NCI-H2196 (cell line): ENCODE results near the gene CD22.

Experiments used
- DNase-seq: peaks from one replicate; lab custom pipeline; 2025; ENCODE audit not compliant: unreplicated experiment; lab: John Stamatoyannopoulos, UW

Gene CD22

DNA sequence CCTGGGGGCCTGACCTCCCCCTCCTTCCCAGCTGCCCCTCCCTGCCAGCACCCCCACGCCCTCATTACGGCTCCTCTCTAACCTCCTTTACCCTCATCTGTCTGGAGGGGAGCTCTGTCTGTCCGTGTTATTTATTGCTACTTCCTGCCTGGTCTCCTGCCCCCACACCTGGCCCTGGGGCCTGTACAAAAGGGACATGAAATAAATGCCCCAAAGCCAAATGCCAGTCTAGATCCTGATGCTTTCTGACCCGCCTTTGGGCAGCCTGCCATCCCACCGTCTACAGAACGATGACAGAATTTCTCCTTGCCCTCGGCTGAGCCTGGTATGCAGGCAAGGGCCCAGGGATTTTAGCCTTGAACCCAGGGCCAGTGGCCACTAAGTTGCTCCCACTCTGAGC lies 15.4 kb upstream of the CD22 start:
- DNase-seq = no peak

DNA sequence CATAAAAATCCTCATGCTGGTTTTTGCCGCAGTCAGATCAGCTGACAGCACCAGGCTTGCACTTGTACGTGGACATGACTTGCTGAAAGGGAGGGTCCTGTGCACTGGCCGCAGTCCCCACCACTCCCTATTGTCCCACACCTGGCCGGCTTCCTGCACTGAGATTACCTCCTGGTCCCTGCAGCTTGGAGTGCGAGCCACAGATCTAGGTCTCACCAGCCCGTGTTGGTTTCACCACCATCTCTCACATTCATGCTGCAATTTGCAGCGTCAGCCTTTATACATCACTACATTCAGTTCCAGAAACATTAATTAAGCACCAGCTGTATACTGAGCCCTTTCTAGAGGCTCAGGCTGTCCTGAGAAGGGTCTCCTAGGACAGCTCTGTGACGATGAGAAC lies 15.0 kb upstream of the CD22 start:
- DNase-seq = no peak

DNA sequence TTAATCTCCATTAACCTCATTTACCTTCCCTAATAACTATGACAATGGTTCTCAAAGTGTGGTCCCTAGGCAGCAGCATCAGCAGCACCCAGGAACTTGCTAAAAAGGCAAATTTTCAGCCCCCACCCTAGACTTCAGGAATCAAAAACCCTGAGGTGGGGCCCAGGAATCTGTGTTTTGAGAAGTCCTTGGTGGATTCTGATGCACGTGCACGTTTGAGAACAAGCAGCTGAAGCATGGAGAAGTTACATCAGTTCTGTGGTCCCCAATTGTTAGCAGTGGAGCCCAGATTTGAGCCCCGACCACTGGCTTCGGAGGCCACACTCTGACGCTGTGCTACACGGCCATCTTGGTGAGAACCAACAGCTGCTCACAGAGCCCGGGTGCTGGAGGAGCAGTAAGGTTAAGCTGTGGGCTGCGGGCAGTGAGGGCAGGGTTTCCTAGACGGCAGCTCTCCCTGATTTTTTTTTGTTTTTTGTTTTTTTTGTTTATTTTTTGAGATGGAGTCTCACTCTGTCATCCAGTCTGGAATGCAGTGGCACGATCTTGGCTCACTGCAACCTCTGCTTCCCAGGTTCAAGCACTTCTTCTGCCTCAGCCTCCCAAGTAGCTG lies 14.0 kb upstream of the CD22 start:
- no peak for DNase-seq

DNA sequence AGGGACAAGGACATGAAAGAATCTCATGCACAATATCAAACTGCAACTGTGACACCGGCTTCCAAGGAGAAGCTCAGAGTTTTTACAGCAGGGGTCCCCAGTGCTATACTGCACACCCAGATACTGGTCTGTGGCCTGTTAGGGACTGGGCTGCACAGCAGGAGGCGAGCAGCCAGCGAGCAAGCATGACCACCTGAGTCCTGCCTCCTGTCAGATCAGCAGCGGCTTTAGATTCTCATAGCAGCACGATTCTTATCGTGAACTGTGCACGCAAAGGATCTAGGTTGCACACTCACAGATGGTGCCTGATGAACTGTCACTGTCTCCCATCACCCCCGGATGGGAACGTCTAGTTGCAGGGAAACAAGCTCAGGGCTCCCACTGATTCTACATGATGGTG lies 13.1 kb upstream of the CD22 start:
- DNase-seq = no peak

DNA sequence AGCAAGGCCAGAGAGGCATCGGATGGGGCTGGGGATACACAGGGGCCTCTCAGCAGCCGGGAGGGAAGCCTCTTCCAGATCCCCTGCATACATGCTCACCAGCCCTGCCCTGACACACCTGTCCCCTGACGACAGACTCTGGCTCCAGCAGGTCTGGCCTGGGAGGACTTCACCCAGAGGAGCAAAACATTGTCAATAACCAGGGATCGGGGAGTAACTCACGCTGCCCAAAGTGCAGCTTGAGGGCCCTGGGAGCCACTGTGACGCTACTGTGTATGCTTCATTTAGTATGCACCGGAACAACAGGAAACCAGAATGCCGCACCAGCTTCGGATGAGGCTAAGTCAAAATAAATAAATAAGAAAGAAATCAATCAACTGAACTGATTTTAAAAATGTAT lies 12.4 kb upstream of the CD22 start:
- no peak for DNase-seq

DNA sequence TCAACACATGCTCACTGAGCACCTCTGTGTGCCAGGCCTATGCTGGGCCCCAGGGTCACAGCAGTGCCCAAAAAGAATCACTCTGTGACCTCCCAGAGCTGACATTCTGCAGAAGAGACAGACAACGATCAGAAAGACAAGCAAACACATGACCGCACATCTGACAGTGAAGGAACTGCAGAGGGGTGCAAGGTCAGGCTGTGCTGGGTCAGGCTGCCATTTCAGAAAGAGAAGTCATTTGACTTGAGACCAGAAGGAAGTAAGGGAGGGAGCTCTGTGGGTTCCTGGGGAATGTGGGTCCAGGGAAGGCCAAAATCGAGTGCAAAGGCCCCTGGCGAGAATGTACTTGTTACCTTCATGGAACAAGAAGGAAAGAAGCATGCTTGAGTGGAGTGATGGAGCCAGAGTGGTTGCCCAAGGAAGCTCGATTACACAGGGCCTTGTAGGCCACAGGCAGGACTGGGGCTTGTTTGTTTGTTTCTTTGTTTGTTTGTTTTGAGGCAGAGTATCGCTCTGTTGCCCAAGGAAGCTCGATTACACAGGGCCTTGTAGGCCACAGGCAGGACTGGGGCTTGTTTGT lies 11.4 kb upstream of the CD22 start:
- DNase-seq = no peak

DNA sequence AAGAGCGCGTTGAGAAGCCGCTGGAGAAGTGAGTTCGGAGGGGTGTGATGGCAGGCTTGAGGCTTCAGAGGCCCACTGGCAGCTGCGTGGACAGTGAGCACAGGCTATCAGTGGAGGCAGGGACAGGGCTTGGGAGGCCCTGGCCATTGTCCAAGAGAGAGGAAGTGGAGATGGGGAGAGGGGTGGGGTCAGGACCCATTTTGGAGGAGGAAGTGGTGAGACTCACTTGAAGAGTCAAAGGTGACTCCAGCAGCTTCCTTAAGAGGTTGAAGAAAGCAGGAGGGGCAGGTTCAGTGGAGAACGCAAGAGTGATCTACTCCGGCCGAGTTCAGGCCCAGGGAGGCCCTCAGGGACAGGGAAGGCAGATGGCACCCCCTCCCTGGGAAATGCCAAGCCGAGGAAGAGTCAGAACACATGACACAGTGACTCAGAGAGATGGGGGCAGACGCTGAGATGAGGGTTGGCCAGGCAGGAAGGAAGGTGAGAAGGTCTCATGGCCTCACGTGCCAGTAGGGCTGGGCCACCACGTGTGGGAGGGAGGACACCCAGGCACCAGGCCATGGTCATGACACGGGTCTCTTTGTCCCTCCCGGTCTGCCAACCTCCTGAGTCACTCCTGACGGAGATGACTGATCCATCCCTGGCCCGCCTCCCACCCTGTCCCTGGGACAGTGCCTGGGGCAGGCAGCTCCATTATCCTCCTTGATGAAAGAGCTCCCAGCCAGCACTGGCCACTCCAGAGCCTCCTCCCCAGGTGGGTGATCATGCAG lies 10.1 kb upstream of the CD22 start:
- peak; percentile 34 for DNase-seq

DNA sequence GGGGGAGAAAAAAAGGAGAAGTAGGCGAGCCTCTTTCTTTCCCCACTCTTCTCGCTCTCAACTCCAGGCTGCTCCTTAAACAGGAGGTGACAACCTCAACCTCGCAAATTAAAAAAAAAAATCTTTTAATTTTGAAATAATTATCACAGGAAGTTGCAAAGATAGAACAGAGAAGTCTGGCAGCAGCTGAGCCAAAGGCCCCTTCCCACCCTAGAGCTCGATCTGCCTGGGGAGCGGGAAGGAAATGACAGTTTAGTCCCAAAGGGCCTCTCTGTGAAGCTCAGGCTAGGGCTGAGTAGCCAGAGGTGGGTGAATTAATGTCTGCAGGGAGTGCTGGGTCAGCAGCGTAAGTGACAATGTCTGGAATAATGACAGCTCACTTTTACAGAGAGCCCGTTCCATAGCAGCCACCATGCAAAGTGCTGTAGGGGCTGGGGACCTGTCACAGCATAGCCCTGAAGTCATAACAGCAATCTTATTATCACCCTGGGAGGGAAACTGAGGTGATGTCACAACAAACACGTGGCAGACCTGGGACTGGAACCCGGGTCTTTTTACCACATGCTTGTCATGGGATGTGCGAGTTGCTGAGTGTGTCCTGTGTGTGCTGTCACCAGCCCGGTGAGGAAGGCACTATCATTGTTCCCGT lies 8.8 kb upstream of the CD22 start:
- no peak for DNase-seq

DNA sequence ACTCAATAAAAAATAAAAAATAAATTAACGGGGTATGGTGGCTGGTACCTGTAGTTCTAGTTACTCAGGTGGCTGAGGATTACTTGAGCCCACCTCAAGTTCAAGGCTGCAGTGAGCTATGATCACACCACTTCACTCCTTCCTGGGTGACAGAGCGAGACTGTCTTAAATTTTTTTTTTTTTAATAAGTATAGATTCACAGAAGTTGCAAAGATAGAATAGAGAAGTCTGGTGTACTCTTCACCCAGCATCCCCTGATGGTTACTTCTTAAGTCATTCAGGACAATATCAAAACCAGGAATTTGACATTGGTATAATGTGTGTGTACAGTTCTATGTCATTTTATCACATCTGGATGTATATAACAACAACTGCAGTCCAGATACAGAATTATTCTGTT lies 7.7 kb upstream of the CD22 start:
- DNase-seq = no peak

DNA sequence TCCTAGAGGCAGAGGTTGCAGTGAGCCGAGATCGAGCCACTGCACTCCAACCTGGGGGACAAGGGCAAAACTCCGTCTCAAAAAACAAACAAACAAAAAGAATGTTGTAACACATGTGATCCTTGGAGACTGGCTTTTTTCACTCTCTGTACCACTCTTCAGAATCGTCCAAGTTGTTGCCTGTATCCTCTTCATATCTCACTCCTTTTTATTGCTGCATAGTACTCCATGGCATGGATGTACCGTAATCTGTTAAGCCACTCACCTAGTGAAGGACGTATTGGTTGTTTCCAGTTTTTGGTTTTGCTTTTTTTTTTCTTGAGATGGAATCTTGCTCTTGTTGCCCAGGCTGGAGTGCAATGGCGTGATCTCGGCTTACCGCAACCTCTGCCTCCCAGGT lies 7.0 kb upstream of the CD22 start:
- no peak for DNase-seq

DNA sequence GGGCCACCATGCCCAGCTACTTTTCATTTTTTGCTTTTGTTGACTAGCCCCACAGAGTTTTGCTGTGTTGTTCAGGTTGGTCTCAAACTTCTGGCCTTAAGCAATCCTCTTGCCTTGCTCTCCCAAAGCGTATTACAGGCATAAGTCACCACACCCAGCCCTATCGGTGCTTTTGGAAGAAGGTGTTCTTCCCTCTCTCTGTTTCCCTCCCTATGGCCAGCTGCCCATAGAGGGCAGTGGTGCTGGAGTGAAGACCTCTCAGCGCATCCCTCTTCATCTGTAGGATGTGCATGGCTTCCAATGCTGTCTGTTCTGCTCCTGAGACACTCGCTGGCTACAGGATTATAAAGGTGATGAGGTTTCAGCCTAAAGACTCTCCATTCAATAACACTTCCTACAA lies 1.3 kb upstream of the CD22 start:
- DNase-seq = no peak

DNA sequence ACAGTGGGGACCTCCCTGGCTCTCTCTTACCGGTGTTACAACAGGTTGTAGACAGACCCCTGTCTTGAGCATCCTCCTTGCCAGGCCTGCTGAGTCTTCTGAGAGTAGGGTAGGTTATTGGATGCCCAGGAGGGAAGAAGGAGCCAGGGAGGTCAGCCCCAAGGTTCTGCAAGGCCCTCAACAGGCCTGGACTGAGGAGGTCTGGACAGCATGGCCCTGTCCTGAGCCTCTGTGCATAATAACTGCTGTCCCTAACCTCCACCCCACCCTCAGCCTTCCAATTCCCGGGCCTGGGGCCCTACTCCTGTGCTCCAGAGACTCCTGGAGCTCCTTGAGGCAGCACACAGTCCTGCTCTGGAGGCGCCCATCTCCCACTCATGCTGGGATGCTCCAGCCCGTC lies 336 bp downstream of the CD22 start:
- DNase-seq = no peak

DNA sequence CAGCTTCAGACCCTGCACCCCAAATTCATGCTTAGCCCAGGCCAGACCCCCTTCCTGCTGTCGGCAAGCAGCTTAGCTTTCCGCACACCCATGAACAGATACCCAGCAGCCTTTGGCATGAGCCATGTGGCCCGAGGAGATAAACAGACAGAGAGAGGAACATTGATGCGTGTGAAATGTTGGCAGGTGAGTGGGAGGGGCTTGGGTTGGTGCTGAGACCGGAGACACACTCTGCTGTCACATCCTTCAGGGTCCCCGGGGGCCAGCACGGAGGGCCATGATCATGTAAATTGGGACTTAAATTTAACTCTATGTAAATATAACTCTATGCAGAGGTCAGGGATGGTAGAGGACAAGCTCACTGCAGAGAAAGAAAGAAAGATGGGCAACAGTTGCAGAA lies 1.5 kb downstream of the CD22 start:
- no peak for DNase-seq

DNA sequence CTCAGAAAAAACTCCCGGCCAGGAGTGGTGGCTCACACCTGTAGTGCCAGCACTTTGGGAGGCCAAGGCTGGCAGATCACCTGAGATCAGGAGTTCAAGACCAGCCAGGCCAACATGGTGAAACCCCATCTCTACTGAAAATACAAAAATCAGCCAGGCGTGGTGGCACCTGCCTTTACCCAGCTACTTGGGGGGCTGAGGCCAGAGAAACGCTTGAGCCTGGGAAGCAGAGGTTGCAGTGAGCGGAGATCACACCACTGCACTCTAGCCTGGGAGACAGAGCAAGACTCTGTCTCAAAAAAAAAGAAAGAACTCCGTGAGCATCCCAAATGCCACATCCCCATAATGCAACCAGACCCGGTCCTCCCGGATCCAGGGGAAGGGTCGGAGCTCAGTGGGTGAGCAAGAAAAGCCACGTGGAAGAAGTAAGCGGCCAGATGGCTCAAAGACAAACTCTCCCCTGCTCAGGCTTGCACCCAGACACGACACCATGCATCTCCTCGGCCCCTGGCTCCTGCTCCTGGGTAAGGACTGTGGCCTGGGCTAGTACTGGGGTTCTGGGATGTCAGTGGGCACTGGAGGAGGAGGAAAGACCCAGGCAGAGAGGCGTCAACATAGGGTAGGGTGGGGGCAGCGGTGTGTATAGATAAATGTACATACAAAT lies 2.7 kb downstream of the CD22 start:
- no peak for DNase-seq

DNA sequence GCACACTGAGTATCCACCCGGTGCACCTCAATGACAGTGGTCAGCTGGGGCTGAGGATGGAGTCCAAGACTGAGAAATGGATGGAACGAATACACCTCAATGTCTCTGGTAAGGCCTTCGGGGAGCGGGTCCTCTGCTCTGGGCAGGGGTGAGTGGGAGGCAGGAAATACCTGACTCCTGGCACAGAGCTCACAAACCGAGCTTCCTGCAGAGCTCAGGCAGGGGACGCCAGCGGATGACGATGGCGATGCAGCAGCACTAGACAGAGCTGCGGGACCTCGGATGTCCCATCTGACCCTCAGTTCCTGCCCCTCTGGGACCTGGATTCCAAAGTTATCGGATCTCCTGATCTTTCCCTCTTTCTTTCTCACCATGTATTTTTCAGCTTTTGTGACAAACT lies 3.8 kb downstream of the CD22 start:
- no peak for DNase-seq

DNA sequence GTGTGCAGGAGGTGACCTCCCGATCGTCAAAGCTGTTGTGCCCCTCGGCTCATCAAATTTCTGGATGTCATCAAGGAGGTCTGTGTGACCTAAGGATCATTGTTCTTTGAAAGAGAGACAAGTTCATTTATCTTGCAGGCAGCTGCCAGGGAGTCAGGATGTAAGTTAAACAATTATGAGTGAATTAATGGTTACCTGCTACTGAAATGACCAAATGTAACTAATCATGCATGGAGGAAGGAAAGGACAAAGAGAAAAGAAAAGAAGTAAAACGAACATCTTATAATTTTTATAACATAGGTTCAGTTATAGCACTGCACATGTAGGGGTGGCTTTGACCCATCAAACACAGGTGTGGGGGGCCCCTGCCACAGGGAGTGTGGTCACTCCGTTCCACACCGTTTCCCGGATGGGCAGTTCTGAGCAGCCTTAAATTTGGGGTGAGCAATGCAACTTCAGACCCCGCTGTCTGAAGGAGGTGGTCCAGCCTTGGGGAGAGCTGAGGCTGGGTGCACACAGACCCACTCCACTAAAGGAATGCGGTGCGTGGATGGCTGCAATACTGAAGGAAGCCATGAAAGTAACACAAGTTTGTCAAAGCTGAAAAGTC lies 5.3 kb downstream of the CD22 start:
- DNase-seq = no peak

DNA sequence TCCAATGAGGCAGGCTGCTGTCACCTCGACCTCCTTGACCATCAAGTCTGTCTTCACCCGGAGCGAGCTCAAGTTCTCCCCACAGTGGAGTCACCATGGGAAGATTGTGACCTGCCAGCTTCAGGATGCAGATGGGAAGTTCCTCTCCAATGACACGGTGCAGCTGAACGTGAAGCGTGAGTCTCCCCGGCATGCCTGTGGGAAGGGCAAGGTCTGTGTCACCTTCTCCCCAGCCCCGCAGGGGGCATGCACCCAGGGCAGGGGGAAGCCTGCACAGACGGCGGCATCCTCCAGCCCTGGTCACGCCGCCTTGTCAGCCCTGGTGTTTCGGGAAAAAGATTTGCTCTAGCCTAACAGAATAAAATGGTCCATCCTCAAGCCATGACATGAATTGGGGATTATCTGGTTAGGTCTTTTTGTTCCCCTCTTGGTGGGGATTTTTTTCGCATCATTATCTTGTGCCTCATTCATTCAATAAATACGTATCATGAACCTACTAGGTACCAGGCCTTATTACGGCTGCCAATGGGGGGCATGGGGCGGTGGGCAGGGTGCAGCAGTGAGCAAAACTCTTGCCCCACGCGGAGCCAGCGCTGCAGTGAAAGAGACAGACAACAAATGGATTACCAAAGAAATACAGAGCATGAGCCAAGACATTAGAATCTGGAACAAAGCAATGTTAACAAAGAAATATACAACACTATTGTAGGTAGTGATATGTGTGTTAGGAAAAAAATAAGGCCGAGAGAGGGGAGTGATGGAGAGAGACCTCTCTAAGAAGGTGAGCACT lies 7.4 kb downstream of the CD22 start:
- no peak for DNase-seq

DNA sequence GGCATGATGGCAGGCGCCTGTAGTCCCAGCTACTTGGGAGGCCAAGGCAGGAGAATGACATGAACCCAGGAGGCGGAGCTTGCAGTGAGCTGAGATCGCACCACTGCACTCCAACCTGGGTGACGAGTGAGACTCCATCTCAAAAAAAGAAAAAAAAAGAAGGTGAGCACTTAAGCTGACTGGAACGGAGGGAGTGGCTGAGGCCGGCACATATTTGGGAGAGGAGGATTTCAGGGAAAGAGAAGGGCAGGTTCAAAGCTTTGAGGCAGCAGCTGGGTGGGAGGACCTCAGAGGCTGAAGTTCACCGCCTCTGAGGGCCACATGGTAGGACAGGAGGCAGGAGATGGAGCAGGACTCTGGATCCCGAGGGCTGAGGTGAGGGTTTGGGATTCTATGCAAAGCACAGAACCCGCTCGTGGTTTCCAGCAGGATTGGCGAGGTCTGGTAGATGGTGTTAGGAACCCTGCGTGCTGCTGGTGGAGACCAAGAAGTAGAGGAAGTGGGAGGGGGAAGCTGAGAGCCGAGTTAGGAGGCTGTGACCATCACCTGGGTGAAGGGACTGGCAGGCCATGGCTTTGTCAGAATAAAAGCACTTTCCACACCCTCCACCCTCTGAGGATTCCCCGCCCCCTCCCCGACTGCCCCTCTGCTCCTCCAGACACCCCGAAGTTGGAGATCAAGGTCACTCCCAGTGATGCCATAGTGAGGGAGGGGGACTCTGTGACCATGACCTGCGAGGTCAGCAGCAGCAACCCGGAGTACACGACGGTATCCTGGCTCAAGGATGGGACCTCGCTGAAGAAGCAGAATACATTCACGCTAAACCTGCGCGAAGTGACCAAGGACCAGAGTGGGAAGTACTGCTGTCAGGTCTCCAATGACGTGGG lies 8.4 kb downstream of the CD22 start:
- no peak for DNase-seq

DNA sequence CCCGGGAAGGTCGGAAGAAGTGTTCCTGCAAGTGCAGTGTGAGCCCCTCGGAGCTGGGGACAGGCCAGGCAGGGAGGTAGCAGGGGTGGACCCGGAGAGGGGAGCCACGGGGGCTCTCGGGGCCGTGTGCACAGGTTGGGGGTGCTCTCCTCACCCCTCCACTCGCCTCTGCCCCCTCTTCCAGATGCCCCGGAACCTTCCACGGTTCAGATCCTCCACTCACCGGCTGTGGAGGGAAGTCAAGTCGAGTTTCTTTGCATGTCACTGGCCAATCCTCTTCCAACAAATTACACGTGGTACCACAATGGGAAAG lies 9.0 kb downstream of the CD22 start:
- DNase-seq = no peak

DNA sequence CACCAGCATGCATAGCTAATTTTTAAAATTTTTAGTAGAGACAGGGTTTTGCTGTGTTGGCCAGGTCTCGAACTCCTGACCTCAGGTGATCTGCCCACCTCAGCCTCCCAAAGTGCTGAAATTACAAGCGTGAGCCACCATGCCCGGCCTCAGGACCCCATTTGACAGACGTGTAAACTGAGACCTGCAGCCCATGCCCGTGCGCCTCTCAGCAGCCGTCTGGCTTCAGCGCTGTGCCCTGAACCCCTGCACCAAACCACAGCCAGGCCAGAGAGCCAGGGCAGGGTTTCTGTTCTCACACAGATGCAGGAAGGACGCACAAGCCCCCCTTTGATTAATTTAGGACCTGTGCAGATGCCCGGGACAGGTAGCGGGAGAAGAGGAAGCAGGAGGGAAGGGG lies 11.4 kb downstream of the CD22 start:
- no peak for DNase-seq
